HG03097 (cell line): Measurements from ENCODE around the gene STX8.
"Not testable (repeated sequence)": the region's sequence is repeated elsewhere in the genome, so short reads cannot be mapped to it uniquely, and the experiment has no call there.

ENCODE experiments used
- ATAC-seq: cut with Tn5 transposase; IDR thresholded peaks from one replicate; pipeline ENCODE4 v1.9.1; 2021; ENCODE audit not compliant: unreplicated experiment, low FRiP score

Gene STX8

GRCh38 chr17:9273428-9274391 is 301.9 kb downstream of the STX8 start:
- no peak for ATAC-seq

- ATAC-seq: no peak
Observed at GRCh38 chr17:9272501-9273200, 303.0 kb downstream of the STX8 start.

- no peak for ATAC-seq
Observed at GRCh38 chr17:9271989-9272388, 303.6 kb downstream of the STX8 start.

- no peak for ATAC-seq
Observed at GRCh38 chr17:9270921-9271320, 304.7 kb downstream of the STX8 start.

- no peak for ATAC-seq
Observed at GRCh38 chr17:9269350-9270035, 306.1 kb downstream of the STX8 start.

- no peak for ATAC-seq
Observed at GRCh38 chr17:9268546-9268945, 307.1 kb downstream of the STX8 start.

- ATAC-seq: no peak
Observed at GRCh38 chr17:9266697-9267117, 308.9 kb downstream of the STX8 start.

- ATAC-seq: no peak
Observed at GRCh38 chr17:9266031-9266680, 309.5 kb downstream of the STX8 start.

- no peak for ATAC-seq
Observed at GRCh38 chr17:9261081-9262012, 314.3 kb downstream of the STX8 start.

- no peak for ATAC-seq
Observed at GRCh38 chr17:9259419-9259818, 316.2 kb downstream of the STX8 start.

GRCh38 chr17:9258115-9259015 is 317.3 kb downstream of the STX8 start:
- no peak for ATAC-seq

- not testable (repeated sequence) for ATAC-seq
Observed at GRCh38 chr17:9257630-9257965, 318.0 kb downstream of the STX8 start.

- no peak for ATAC-seq
Observed at GRCh38 chr17:9256751-9257629, 318.6 kb downstream of the STX8 start.

- no peak for ATAC-seq
Observed at GRCh38 chr17:9256361-9256750, 319.3 kb downstream of the STX8 start.

- ATAC-seq: no peak
Observed at GRCh38 chr17:9255833-9256232, 319.8 kb downstream of the STX8 start.

- no peak for ATAC-seq
Observed at GRCh38 chr17:9254841-9255240, 320.8 kb downstream of the STX8 start.

- no peak for ATAC-seq
Observed at GRCh38 chr17:9253308-9253707, 322.3 kb downstream of the STX8 start.

- ATAC-seq: no peak
Observed at GRCh38 chr17:9251273-9251672, 324.3 kb downstream of the STX8 start.
